Astrocyte of the spinal cord (primary cell): ENCODE data around the gene BRWD1.
A peak's percentile ranks its signal among the peaks of the same experiment; 100 is the strongest.

Experiments
- DNase-seq: peaks from one replicate; pipeline ENCODE4 v3.0.0; 2011; ENCODE audit warnings: low read depth, low spot score
- H3K4me3 ChIP-seq: 2 replicates; pipeline ENCODE4 v1.5.1; 2011; ENCODE audit warnings: low read depth, mild to moderate bottlenecking, low read length, moderate library complexity
- in situ Hi-C: cut with HindIII; loops from 2 replicates; pipeline ENCODE4 v1.10.0; 2017; ENCODE audit warnings: low sequenced_read_pairs
- TF ChIP-seq, protein P1 (sequence below): IDR thresholded peaks from 2 replicates; pipeline ENCODE4 v1.5.1; 2012; ENCODE audit warnings: low read depth, mild to moderate bottlenecking, low read length, inconsistent platforms

Gene BRWD1

DNA sequence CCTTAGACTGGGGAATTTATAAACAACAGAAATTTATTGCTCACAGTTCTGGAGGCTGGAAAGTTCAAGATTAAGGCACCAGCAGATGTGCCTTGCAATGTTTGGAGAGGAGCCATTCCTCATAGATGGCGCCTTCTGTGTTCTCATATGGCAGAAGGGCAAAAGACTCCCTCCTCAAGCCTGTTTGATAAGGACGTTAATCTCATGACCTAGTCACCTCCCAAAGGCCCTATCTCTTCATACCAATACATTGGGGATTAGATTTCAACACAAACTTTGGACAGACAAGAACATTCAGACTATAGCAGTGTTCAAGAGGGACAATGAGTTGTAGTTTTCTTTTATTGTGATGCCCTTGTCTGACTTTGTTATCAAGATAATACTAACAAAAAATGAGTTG, 164.5 kb downstream of the BRWD1 start:
- TF ChIP-seq, protein P1, sequence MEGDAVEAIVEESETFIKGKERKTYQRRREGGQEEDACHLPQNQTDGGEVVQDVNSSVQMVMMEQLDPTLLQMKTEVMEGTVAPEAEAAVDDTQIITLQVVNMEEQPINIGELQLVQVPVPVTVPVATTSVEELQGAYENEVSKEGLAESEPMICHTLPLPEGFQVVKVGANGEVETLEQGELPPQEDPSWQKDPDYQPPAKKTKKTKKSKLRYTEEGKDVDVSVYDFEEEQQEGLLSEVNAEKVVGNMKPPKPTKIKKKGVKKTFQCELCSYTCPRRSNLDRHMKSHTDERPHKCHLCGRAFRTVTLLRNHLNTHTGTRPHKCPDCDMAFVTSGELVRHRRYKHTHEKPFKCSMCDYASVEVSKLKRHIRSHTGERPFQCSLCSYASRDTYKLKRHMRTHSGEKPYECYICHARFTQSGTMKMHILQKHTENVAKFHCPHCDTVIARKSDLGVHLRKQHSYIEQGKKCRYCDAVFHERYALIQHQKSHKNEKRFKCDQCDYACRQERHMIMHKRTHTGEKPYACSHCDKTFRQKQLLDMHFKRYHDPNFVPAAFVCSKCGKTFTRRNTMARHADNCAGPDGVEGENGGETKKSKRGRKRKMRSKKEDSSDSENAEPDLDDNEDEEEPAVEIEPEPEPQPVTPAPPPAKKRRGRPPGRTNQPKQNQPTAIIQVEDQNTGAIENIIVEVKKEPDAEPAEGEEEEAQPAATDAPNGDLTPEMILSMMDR = no peak
- DNase-seq = no peak
- in situ Hi-C loops = no loop called here
- H3K4me3 ChIP-seq = no peak overlapping the region

DNA sequence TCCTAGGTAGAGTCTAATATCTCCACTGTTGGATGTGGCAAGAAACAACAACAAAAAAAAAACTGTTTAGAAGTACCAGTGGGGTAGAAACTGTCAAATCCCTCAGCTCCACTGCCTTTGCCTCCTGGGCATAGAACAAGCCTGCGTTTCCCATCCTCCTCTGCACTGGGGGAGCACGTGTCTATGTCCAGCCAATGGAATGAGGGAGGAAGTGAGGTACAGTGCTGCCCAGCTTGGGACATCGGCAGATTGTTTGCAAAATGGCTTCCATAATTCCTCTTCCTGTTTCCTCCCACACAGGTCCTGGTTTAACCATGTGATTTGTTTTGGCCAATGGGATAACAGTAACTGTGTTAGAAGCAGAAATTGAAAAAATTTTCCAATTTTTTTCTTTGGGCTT, 169.2 kb downstream of the BRWD1 start:
- no peak overlapping the region for H3K4me3 ChIP-seq
- in situ Hi-C loops = no loop called here
- DNase-seq = no peak
- TF ChIP-seq, protein P1 = no peak

DNA sequence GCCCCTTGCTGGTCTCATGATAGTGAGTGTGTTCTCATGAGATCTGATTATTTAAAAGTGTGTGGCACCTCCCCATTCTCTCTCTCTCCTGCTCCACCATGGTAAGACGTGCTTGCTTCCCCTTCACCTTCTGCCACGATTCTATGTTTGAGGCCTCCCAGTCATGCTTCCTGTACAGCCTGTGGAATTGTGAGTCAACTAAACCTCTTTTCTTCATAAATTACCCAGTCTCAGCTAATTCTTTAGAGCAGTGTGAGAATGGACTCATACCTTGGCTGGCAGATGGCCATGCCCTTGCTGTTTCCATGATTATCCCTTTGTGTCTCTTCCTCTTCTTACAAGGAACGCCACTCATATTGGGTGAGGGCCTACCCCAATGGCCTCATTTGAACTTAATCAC, 170.5 kb downstream of the BRWD1 start:
- in situ Hi-C loops = no loop called here
- no peak overlapping the region for H3K4me3 ChIP-seq
- TF ChIP-seq, protein P1 = no peak
- DNase-seq = no peak

DNA sequence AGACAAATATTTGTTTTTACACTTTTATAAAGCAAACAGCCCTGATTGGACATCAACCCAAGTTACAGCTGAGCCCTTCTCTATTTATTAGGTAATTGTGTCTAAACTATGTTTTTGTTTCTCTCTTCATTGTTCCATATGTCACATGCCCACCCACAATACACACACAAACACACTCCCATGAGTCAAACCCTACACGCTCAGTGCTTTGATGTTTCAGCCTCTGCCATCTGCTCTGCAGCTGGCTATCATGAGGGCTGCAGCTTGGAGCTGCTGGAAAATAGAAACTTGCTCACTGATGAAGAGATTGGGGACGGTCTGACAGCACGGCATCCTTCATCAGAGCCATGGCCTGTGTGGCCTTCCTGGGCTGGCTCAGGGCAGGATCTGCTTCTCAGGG, 171.9 kb downstream of the BRWD1 start:
- TF ChIP-seq, protein P1 = no peak
- DNase-seq = peak; percentile 13
- in situ Hi-C loops = no loop called here
- H3K4me3 ChIP-seq = no peak overlapping the region

DNA sequence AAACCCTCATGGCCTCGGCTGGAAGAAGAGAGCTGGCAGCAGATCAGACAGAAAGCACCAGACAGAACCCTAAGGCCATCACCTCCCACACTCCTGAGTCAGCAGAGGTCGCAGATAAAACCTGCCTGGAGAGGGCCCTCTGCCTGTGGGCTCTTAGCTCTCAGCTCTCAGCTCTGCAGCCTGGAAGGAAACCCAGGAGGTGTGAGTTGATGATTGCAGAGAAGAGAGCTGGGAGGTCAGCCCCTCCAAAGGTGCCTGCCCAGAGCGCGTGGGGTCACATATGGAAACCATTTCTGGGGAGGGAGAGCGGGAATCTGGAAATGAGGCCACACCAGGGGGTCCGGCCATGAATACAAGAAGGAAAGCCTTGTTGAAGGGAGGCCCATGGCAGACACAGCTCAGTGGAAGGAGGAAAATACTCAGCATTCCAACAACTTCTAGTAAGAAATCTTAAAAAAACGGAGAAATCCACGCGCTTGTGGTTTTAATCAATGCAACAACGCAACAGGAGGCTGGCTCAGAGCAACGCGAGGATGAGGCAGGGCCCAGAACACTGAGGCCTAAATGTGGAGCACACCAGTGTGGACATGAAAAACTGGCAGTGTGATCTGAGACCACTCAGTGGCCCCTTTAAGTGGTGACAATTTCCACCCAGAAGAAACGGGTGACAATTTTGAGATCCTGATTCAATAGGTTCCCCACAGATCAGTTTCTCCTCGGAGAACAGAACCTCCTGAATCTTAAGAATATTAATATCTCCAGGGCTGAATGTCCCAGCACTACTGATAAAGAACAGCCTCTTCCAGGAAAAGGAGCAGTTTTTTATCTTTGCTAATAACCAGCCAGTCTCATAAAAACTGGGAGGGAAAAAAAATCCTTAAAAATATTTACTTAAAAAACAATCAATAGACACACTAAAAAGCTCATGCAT, 175.9 kb downstream of the BRWD1 start:
- in situ Hi-C loops = no loop called here

DNA sequence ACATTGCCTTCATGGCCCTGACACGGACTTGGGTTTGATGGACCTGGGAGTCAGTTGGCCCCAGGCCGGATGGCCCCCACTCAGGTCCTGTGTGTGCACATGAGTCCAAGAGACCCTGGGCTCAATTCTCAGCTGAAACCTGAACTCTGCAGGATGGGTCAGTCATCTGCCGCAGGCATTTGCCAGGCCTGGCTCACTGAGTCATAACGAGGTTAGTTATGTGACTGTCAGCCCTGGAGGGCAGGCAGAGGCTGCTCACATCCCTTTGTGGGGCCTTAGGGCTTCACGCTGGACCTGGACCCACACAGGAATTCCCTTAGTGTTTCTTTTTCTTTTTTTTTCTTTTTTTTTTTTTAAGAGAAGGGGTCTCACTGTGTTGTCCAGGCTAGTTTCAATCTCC, 176.7 kb downstream of the BRWD1 start:
- TF ChIP-seq, protein P1 = no peak
- DNase-seq = peak; percentile 23
- in situ Hi-C loops = no loop called here
- H3K4me3 ChIP-seq = no peak overlapping the region

More for the DNA sequence above, 175.9 kb downstream of the BRWD1 start:
- no peak overlapping the region for H3K4me3 ChIP-seq
- TF ChIP-seq, protein P1 = no peak
- peak; percentile 65 for DNase-seq
